Mammary epithelial cell (primary cell): ENCODE results near the gene IPO9.

Experiments used
- CTCF ChIP-seq, 2 donors: IDR thresholded peaks in 1 of 2; conservative IDR thresholded peaks in 1 of 2; 2 replicates each; pipeline ENCODE4 v1.5.1; 2011 to 2012; ENCODE audit warnings: inconsistent platforms in 2 of 2, low read length in 2 of 2, mild to moderate bottlenecking in 2 of 2, control low read depth in 1 of 2, low read depth in 1 of 2; ENCODE audit not compliant: insufficient read depth in 1 of 2; ENCODE audit errors: extremely low read depth in 1 of 2
- EZH2 ChIP-seq: IDR thresholded peaks from 2 replicates; pipeline ENCODE4 v1.6.1; 2012; ENCODE audit warnings: low read length, inconsistent platforms, borderline replicate concordance

- TF ChIP-seq CTCF (conservative IDR thresholded peaks at IDR 0.05 in 1 of 2, IDR thresholded peaks at IDR 0.05 in 1 of 2; ENCODE audit: extremely low read depth in 1 of 2, insufficient read depth in 1 of 2, low read depth in 1 of 2, low read length in 2 of 2) (peak; percentile 99), EZH2 (no peak)
These were observed 36.2 kb upstream of the IPO9 start for GRCh38 chr1:201792534-201793305.
